Measurements from ENCODE around the gene AADAC. TPM values are rescaled to one million over a fixed set of nuclear protein-coding genes. Genes with fewer than 3 reads are reported as not detected.

The AADAC gene
- polyA plus RNA-seq, 1 experiment = not detected

- Histone ChIP-seq H3K4me3 (ENCODE audit: low read depth, low read length) (no peak overlapping the region), H3K36me3 (ENCODE audit: control insufficient read depth, insufficient read depth, low read length) (no peaks in the 10 kb centered on the region), H3K27me3 (ENCODE audit: control insufficient read depth, insufficient read depth, low read length) (no peaks in the 10 kb centered on the region)
- ChIA-PET CTCF (no interaction called here), POLR2A (no interaction called here)
- DNase-seq (ENCODE audit: low read depth) = no peak
- TF ChIP-seq, protein P1, sequence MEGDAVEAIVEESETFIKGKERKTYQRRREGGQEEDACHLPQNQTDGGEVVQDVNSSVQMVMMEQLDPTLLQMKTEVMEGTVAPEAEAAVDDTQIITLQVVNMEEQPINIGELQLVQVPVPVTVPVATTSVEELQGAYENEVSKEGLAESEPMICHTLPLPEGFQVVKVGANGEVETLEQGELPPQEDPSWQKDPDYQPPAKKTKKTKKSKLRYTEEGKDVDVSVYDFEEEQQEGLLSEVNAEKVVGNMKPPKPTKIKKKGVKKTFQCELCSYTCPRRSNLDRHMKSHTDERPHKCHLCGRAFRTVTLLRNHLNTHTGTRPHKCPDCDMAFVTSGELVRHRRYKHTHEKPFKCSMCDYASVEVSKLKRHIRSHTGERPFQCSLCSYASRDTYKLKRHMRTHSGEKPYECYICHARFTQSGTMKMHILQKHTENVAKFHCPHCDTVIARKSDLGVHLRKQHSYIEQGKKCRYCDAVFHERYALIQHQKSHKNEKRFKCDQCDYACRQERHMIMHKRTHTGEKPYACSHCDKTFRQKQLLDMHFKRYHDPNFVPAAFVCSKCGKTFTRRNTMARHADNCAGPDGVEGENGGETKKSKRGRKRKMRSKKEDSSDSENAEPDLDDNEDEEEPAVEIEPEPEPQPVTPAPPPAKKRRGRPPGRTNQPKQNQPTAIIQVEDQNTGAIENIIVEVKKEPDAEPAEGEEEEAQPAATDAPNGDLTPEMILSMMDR (IDR thresholded peaks at IDR 0.05; ENCODE audit: insufficient read depth, low read depth, low read length) = no peak
Measured at GRCh38 chr3:151769175-151769574, 44.7 kb upstream of the AADAC start.

- TF ChIP-seq, protein P1 (IDR thresholded peaks at IDR 0.05; ENCODE audit: insufficient read depth, low read depth, low read length) = no peak
- ChIA-PET CTCF (no interaction called here), POLR2A (no interaction called here)
- no peak overlapping the region for H3K4me3 ChIP-seq (ENCODE audit: low read depth, low read length)
- DNase-seq (ENCODE audit: low read depth) = no peak
- no peaks in the 10 kb centered on the region for H3K36me3 ChIP-seq (ENCODE audit: control insufficient read depth, insufficient read depth, low read length)
- no peaks in the 10 kb centered on the region for H3K27me3 ChIP-seq (ENCODE audit: control insufficient read depth, insufficient read depth, low read length)
Measured at GRCh38 chr3:151770956-151771355, 43.0 kb upstream of the AADAC start.

DNA sequence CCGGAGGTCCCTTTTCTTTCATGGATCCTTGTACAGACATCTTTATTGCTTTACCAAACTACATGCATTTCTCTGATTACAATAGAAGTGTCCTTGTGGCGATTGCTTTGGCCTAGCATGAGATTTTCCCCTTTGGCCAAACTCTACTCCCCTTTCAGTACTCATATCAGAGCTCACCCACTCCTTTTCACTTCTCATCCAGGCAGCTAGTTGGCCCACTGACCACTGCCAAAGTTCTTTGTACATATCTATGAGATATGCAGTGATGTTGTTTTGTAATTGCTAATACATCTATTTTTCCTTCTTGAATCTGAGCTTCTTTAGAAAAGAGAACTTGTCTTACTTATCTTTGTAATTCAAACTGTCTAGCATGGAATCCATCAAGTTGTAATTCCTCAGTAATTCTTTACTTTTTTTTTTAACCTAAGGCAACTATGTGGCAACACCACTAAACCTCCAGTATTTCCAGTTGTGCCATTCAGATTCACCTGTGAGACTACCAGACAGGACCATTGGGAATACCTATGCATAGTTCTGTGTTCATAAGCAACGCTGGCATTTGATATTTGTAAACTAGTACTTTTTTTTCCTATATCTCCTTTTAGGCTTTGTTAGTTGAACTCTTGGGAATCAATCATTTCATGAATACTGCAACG, 41.0 kb upstream of the AADAC start:
- Histone ChIP-seq H3K4me3 (ENCODE audit: low read depth, low read length) (no peak overlapping the region), H3K36me3 (ENCODE audit: control insufficient read depth, insufficient read depth, low read length) (no peaks in the 10 kb centered on the region), H3K27me3 (ENCODE audit: control insufficient read depth, insufficient read depth, low read length) (no peaks in the 10 kb centered on the region)
- POLR2A ChIA-PET = no interaction called here
- TF ChIP-seq, protein P1 (IDR thresholded peaks at IDR 0.05; ENCODE audit: insufficient read depth, low read depth, low read length) = no peak
- no peak for DNase-seq (ENCODE audit: low read depth)
- CTCF ChIA-PET = interaction anchor here (1.1 to 1.2 kb wide), 2 partner anchors 17 to 31 kb away, joined by 3 to 4 read pairs; no protein-coding TSS in a partner anchor

DNA sequence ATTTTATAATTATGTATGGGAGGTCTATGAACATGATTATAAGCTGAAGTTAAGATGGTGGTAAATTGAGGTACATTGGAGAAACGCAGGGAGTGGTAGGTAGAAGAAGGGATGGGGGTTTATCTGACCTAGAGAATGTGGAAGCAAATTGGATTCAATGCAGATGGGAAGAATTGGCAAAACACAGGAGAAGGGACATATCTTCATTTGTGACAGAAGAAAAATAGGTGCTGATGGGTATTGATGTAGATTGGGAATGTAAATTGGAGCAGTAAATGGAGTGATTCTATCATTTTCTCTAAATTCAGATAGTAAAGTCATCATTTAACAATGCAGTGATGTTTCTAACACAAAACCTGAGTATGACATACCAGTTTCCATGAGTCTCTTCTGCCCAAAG, 39.7 kb upstream of the AADAC start:
- Histone ChIP-seq H3K36me3 (ENCODE audit: control insufficient read depth, insufficient read depth, low read length) (no peaks in the 10 kb centered on the region), H3K4me3 (ENCODE audit: low read depth, low read length) (no peak overlapping the region), H3K27me3 (ENCODE audit: control insufficient read depth, insufficient read depth, low read length) (no peaks in the 10 kb centered on the region)
- ChIA-PET POLR2A (no interaction called here), CTCF (interaction anchor here (1.1 kb wide), 1 partner anchor 16 kb away, joined by 4 read pairs; no protein-coding TSS in a partner anchor)
- no peak for DNase-seq (ENCODE audit: low read depth)
- TF ChIP-seq, protein P1 (IDR thresholded peaks at IDR 0.05; ENCODE audit: insufficient read depth, low read depth, low read length) = no peak

DNA sequence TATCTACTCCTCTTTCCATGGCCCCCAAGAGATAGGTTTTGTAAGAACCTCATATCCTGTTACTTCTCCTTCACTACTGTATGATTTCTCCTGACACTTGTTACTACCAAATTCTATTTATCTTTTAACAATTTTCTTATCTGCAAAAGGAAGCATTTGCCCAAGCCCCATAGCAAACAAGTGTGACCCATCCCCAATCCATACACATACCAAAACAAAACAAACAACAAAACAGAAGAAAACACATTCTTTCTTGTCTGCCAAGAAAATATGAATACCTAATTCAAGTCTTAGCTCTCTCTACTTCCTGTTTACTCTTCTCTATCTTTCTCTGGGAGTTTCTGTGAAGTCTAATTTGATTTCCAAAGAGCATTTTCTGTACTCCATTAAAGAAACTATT, 39.0 kb upstream of the AADAC start:
- CTCF ChIA-PET = no interaction called here
- H3K36me3 ChIP-seq (ENCODE audit: control insufficient read depth, insufficient read depth, low read length) = no peaks in the 10 kb centered on the region
- no peak for DNase-seq (ENCODE audit: low read depth)
- no peak overlapping the region for H3K4me3 ChIP-seq (ENCODE audit: low read depth, low read length)
- H3K27me3 ChIP-seq (ENCODE audit: control insufficient read depth, insufficient read depth, low read length) = no peaks in the 10 kb centered on the region
- POLR2A ChIA-PET = no interaction called here
- TF ChIP-seq, protein P1 (IDR thresholded peaks at IDR 0.05; ENCODE audit: insufficient read depth, low read depth, low read length) = no peak

Measured in BJ (cell line).